Mononuclear cell (primary cell): Measurements from ENCODE around the gene RAE1. TPM values are rescaled to one million over a fixed set of nuclear protein-coding genes. Genes with fewer than 3 reads are reported as not detected.

Experiments used
- H3K27me3 ChIP-seq: 2 replicates; pipeline ENCODE4 v1.6.0; 2011; ENCODE audit warnings: low read length, control low read depth; ENCODE audit not compliant: insufficient read depth
- H3K4me1 ChIP-seq: 2 replicates; pipeline ENCODE4 v1.5.1; 2011; ENCODE audit warnings: mild to moderate bottlenecking, low read length, control low read depth; ENCODE audit not compliant: insufficient read depth
- H3K4me3 ChIP-seq: 2 replicates; pipeline ENCODE4 v1.5.1; 2011; ENCODE audit warnings: mild to moderate bottlenecking, low read length, moderate library complexity
- H3K9me3 ChIP-seq: 2 replicates; pipeline ENCODE4 v1.5.1; 2011; ENCODE audit warnings: low read depth, mild to moderate bottlenecking, control low read depth, low read length
- total RNA-seq: library from RNA; depleted of rRNA; stranded (reverse); fragments of >200 nt; gene quantifications from one replicate; pipeline ENCODE4 v1.2.3, GENCODE V29; 2012

The RAE1 gene
- total RNA-seq, 1 donor, result 37.6 TPM

DNA sequence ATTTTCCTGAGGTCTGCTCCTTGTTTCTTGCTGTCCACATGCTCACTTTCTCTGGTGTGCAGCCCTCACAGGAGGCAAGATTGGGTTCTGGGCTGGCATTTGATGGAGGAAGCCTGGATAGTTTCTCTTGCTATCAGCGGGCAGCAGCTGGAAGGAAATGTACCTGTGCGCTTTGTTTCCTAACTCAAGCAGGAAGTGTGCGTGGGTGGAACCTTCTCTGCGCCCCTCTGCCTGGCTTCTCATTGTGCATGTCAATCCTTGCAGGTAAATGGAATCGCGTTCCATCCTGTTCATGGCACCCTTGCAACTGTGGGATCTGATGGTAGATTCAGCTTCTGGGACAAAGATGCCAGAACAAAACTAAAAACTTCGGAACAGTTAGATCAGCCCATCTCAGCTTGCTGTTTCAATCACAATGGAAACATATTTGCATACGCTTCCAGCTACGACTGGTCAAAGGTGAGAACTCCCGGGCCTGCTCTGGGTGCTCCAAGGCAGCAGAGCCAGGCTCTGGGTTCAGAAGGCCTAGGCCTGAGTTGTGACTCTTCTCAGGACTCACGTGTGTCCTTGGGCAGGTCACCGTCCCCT lies 23.4 kb downstream of the RAE1 start:
- Histone ChIP-seq H3K27me3 (no peaks in the 10 kb centered on the region), H3K4me3 (no peak overlapping the region), H3K9me3 (no peaks in the 10 kb centered on the region), H3K4me1 (peaks cover 30% of the 10 kb centered on the region)

GRCh38 chr20:57374931-57375651 lies 24.0 kb downstream of the RAE1 start:
- Histone ChIP-seq H3K4me3 (peak overlapping the region; percentile 34), H3K4me1 (peaks cover 27% of the 10 kb centered on the region), H3K27me3 (no peaks in the 10 kb centered on the region), H3K9me3 (no peaks in the 10 kb centered on the region)

GRCh38 chr20:57375652-57376230 lies 24.7 kb downstream of the RAE1 start:
- no peaks in the 10 kb centered on the region for H3K9me3 ChIP-seq
- peak overlapping the region; percentile 34 for H3K4me3 ChIP-seq
- H3K4me1 ChIP-seq, result peaks cover 27% of the 10 kb centered on the region
- H3K27me3 ChIP-seq, result no peaks in the 10 kb centered on the region

GRCh38 chr20:57377350-57377749 lies 26.3 kb downstream of the RAE1 start:
- H3K27me3 ChIP-seq, result no peaks in the 10 kb centered on the region
- H3K4me1 ChIP-seq, result peaks cover 31% of the 10 kb centered on the region
- H3K4me3 ChIP-seq, result no peak overlapping the region
- no peaks in the 10 kb centered on the region for H3K9me3 ChIP-seq

DNA sequence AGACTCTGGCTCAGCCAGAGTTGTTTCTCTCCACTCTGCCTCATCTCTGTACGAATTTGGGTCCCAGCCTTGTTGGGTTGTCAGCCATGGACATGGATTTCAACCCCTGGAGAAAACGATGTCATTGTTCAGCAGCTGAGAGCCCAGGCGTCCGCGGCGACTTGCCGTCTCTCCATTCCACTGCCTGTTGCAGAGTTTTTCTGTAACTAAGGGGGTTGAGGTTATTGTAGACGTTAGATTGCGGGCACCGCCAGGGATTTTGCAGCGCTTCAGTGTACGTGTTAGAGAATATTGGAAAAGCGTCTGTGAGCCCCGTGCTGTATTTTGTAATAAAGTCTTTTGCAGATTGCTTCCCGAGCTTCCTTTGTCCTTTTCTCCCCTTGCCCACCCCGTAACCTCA lies 27.1 kb downstream of the RAE1 start:
- Histone ChIP-seq H3K4me3 (no peak overlapping the region), H3K9me3 (no peaks in the 10 kb centered on the region), H3K27me3 (no peaks in the 10 kb centered on the region), H3K4me1 (peaks cover 31% of the 10 kb centered on the region)

- Histone ChIP-seq H3K4me3 (no peak overlapping the region), H3K27me3 (no peaks in the 10 kb centered on the region), H3K9me3 (no peaks in the 10 kb centered on the region), H3K4me1 (peaks cover 28% of the 10 kb centered on the region)
Measured at GRCh38 chr20:57378646-57379262, 27.7 kb downstream of the RAE1 start.

DNA sequence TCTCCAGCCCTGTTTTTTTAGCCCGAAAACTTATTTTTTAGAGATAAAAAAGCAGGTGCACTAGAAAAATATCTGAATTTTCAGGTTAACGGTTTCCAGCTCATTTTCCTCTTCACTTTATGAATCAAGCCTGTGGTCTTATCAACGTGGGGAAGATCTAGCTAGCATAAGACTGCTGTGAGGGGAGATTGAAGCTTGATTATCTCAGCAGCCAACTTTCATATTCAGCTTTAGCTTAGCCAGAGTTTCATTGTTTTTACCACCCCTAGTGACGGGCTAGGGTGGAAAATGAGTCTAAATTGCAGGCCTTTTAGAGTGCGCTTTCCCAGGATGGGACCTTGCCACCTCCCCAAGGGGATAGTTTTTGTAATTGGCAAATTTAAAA lies 28.2 kb downstream of the RAE1 start:
- Histone ChIP-seq H3K27me3 (no peaks in the 10 kb centered on the region), H3K4me3 (no peak overlapping the region), H3K9me3 (no peaks in the 10 kb centered on the region), H3K4me1 (peaks cover 23% of the 10 kb centered on the region)

GRCh38 chr20:57380081-57380750 lies 29.2 kb downstream of the RAE1 start:
- Histone ChIP-seq H3K4me3 (no peak overlapping the region), H3K27me3 (no peaks in the 10 kb centered on the region), H3K9me3 (no peaks in the 10 kb centered on the region), H3K4me1 (peaks cover 13% of the 10 kb centered on the region)

GRCh38 chr20:57381596-57382503 lies 30.8 kb downstream of the RAE1 start:
- Histone ChIP-seq H3K27me3 (no peaks in the 10 kb centered on the region), H3K9me3 (no peaks in the 10 kb centered on the region), H3K4me3 (no peak overlapping the region), H3K4me1 (peaks cover 5% of the 10 kb centered on the region)

- Histone ChIP-seq H3K27me3 (no peaks in the 10 kb centered on the region), H3K4me3 (no peak overlapping the region), H3K9me3 (no peaks in the 10 kb centered on the region), H3K4me1 (peaks cover 5% of the 10 kb centered on the region)
Measured at GRCh38 chr20:57382516-57382915, 31.5 kb downstream of the RAE1 start.

DNA sequence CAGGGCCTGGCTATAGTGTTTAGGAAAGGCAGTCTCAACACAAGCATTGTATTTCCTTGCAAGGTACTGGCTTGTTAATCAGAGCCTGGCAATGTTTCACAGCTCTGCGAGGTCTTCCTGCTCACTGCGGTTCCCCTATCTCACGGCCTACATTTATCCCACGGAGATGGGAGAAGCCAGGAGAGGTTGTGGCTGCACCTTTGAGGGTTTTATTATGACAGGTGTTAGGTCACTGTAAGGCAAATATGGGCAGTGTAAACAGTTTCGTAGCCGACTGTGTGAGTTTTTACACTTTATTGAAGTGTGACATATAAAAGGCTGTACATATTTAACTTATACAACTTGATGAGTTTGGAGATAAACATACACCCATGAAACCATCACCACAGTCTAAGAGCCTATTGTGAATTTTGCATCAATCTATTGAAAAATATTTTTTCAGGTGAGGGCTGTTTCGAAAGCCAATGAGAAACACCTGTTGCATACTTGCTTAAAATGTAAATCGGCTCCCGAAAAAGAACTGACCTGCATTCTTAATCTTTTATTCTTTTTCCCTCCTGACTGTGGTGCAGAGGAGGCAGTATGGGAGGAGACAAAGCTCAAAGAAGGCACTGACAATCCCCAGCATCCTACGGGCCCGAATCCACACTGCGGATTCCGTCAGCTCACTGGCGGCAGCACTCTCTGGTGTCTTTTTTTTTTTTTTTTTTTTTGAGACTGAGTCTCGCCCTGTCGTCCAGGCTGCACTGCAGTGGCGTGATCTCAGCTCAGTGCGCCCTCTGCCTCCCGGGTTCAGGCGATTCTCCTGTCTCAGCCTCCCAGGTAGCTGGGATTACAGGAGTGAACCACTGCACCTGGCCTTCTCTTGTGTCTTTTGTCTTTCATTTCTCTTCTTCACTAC lies 32.6 kb downstream of the RAE1 start:
- Histone ChIP-seq H3K9me3 (no peaks in the 10 kb centered on the region), H3K4me1 (peaks cover 5% of the 10 kb centered on the region), H3K4me3 (no peak overlapping the region), H3K27me3 (no peaks in the 10 kb centered on the region)

DNA sequence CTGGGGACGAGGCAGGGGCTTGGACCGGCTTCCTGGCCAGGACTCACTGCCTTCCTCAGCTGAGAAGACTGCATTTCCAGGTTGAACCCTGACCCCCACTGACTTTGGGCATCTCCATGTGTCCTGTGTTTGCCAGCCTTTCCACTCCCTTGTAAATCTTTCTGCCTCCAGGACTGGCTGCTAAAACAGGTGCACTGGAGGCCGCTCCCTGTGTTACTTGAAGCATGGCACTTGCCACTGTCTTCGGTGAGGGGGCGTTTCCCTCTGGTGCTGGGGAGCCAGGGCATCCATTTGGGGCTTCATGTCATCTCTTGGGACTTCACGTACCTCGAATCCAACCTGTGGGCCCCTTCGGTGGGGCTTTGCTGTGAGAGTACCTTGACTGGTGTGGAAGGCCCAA lies 33.4 kb downstream of the RAE1 start:
- no peaks in the 10 kb centered on the region for H3K9me3 ChIP-seq
- peaks cover 9% of the 10 kb centered on the region for H3K4me1 ChIP-seq
- H3K27me3 ChIP-seq, result no peaks in the 10 kb centered on the region
- H3K4me3 ChIP-seq, result no peak overlapping the region

- H3K4me1 ChIP-seq, result peaks cover 15% of the 10 kb centered on the region
Measured at GRCh38 chr20:57384953-57385761, 34.1 kb downstream of the RAE1 start.

More at GRCh38 chr20:57384953-57385761, 34.1 kb downstream of the RAE1 start:
- Histone ChIP-seq H3K9me3 (no peaks in the 10 kb centered on the region), H3K27me3 (no peaks in the 10 kb centered on the region), H3K4me3 (no peak overlapping the region)
